GM21529 (cell line): ENCODE data around the gene RAB22A.

Source experiments
- ATAC-seq: cut with Tn5 transposase; IDR thresholded peaks from one replicate; pipeline ENCODE4 v1.9.1; 2021; ENCODE audit not compliant: unreplicated experiment

Gene RAB22A

DNA sequence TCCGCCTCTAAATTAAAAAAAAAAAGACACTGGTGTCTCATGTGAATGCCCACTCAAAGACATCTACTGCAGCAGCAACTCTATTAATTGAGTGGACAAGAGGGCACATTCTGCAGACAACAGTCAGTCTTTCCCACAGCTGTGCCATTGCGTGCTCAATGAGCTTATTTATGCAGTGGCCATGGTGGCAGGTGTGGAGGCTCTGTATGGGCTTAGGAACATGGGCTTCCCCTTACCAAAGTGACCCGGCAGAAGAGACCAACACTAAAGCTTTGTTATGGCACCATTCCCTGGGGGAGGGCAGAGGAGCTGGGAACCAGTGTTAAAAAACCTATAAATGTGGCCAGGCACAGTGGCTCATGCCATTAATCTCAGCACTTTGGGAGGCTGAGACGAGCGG, 75.3 kb downstream of the RAB22A start:
- ATAC-seq = no peak

DNA sequence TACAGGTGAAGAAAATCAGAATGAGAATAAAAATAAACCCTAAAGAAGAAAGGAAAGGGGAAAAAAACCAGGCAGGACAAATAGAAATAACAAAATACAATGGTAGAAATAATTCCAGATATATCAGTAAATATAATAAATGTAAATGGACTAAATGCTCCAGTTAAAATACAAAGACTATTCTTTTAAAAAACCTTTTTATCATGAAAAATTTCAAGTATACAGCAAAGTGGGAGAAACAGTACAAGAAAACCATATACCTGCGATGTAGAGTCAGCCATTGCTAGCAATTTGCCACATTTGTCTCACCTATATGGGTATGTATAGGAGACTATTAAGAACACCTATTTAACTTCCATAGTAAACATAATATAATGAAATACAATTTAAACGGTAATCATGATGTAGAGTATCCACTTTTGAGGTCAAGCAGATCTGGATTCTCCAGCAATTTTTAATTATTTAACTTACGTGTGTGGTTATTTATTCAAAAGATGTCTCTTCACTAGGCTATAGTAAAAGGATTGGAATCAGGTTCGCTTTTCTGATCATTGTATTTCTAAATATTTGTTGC, 78.6 kb downstream of the RAB22A start:
- ATAC-seq = no peak

DNA sequence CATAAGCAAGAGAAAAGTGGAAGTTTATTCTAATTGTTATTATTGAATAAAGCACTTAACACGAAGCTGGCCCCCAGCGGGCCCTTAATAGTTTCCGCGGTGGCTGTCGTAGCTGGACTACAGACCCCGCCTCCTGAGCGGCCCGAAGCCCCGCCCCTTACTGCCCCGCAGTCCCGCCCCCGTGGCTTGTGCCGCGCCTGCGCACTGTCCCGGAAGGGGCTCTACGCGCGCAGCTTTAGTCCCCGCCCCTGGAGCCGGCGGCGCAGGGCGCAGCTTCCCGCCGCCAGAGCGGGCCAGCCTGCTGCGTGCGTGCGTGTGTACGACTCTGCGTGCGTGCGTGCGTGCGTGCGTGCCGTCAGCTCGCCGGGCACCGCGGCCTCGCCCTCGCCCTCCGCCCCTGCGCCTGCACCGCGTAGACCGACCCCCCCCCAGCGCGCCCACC, 79.4 kb downstream of the RAB22A start, which contains the start of gene VAPB:
VAPB (plus strand) TSS at position 348 of the 442 bp plus-strand sequence. CDS start 231 bp downstream, outside the sequence.
- peak; percentile 97 for ATAC-seq

DNA sequence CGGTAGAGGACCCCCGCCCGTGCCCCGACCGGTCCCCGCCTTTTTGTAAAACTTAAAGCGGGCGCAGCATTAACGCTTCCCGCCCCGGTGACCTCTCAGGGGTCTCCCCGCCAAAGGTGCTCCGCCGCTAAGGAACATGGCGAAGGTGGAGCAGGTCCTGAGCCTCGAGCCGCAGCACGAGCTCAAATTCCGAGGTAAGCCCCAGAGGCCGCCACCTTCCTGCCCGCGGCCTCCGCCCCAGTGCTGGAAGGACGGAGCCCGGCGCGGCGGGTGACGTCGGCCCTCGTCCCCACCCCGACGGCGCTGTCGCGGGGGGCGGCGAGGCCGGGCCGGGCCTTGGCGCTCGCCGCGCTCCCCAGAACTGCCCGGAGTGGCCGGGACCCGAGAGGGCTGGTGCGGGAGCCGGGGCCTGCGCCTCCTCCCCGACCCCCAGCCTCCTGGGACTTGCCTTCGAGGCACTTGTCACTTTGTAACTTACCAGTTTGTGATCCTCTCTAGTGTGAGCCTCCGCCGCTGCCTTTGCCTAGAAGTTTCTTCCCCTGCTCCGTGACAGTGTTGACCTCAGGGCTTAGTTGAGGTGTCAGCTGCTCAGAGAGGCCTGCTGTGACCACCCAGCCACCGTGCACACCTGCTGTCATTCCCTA, 79.9 kb downstream of the RAB22A start:
- ATAC-seq = peak; percentile 33

DNA sequence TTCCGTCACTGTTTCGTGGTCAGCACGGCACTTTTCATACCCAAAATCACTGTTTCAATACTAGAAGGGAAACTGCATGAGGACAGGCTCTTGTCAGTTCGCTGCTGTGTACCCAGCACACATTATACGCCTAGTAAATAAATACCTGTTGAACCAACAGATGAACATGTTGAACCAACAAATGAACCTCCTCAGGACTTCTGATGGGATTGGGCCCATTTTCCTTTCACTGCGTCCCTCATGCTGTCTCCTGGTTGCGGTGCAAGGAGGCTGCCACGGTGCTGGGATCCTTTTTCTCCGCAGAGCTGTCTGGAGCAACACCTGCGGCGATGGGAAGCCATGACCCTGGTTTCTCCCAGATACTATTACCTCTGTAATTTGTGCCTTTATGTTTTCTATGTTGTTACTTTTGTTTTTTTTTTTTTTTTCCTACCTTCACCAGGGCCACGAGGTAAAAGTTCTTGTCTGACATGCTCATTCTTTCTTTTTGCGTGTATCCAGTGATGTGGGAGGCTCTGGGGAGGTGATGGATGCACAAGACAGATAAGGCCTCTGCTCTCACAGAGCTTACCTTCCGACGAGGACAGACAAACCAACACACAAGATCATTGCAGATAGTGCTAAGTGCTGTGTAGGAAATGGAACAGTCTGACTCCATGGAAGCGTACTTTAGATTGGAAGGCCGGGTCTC, 80.6 kb downstream of the RAB22A start:
- no peak for ATAC-seq

DNA sequence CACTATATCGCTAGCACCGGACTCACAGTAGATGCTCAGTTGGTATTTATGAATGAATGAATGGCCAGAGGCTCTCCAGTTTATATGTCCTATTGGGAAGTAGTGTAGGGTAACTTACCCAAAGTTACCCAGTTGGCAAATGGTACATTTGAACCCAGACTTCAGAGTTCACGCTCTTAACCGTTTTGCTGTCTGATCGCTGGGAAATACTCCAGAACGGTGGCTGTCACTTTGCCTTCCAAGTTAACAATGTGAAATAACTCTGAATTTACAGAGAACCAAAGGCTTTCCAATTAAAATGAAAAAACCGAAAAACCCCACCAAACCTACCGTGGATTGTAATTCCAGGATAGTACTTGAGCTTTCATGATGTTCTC, 81.1 kb downstream of the RAB22A start:
- no peak for ATAC-seq

DNA sequence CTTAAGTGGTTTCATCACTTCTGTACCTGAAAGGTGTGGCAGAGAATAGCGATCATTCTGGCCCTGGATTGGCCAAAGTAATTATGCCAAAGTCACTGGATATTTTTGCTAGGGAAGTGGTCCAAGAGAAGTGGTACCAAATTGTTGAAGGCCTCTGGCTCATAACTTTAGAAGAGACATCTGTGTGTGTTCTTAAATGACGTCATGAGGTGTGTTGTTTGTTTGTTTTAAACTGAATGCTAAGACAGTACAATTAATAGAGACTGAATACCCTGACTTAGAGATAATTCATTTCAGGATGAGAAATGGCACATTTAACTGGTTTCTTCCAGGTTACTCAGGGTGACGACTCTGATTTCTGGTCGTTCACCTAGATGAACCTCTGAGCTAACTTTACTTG, 82.8 kb downstream of the RAB22A start:
- ATAC-seq = no peak

DNA sequence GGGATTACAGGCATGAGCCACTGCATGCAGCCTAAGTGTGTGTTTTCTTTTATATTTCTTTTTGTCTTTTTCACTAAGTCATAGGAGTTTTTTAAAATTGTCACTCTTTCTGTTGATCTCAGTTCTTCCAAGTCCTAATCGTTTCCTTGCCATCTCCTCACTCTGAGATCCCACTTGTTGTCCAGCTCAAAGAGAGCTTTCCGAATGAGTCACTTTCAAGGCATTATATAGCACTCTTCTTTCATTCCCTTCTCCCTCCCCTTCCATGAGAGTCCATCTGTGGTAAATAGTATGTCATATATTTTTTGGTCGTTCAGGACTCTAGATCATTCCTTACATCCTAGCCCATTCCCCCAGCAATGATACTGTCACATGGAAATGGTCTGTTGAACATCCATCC, 83.8 kb downstream of the RAB22A start:
- ATAC-seq = no peak

DNA sequence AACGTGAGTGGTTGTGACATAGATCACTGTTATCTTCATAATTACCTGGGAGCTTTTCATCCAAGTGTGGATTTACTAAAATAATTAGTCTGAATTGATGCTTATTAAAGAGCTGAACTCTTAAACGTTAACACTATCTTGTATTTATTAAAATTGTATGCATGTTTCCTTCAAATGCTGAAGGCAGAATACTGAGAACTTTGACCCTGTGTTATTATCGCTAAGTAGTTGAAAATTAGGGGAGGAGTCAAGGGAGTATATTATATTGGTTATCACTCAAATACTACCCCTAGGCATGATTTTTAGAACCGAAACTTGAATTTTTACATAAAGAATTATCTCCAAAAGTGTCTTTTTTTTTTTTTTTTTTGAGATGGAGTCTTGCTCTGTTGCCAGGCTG, 85.3 kb downstream of the RAB22A start:
- no peak for ATAC-seq

DNA sequence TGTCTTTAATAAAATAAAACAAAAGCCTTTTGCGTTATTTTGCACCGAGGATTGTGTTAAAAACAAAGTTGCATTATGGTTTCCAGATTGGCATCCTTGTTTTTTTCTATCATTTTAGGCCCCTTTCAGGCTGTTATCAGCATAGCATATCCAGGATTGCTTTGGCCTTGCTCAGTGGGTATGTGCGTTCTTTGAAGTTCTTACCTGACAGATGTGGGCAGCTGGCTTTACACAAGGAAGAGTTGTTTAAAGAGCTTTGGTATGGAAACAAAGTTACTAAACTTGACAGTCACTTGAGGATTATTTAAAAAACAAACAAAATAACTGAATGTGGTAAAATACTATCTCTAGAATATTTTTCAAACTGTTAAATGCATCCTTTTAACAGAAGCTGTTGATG, 86.1 kb downstream of the RAB22A start:
- ATAC-seq = no peak

DNA sequence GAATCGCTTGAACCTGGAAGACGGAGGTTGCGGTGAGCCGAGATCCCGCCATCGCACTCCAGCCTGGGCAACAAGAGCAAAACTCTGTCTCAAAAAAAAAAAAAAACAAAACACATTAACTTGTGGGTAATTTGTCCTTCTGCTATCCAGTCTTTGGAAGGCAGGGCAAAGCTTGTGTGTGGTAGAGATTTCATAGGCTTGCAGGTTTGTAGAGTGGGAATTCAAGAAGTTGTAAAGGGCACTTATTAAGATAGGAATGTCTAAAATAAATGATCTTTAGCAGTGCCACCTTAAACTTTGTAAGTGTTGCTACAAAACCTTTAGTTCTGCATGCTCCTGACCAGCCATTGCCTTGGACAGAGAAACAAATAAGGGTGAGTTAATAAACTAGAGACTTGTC, 87.9 kb downstream of the RAB22A start:
- no peak for ATAC-seq

DNA sequence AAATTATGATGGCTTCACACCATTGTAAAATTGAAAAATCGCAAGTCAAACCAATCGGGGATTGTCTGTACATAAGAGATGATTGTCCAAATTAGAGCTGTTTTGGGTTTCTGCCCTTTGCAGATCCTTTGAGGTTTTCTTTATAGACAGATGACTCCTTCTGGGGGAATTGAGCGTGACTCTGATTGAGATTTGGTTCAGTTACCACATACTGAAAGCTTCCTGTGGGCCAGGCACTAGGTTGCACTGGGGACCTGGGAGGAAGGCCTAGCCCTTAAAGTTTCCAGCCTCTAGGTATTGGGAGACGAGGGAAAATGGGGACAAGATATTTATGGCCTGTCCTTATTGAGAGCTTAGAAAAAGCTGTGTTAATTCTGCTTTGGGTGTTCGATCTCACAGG, 88.7 kb downstream of the RAB22A start:
- no peak for ATAC-seq

DNA sequence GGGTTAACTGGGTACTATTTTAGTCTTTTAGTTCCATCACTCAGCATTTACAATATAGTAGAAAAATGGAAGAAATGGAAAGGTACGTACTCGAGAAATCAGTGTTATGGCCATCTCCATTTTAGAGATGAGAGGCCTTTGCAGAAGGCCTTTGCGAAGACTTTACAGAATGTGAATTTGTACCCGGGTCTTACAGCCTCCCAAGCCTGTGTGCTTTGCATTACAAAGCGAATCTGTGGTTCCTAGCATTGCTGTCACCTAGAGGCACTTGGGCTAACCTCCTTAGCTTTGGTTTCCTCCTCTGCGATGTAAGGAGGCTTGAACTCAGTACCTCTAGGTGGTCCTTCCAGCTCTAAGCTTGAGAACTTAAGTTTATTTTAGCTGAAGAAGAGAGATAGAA, 90.4 kb downstream of the RAB22A start:
- ATAC-seq = no peak

DNA sequence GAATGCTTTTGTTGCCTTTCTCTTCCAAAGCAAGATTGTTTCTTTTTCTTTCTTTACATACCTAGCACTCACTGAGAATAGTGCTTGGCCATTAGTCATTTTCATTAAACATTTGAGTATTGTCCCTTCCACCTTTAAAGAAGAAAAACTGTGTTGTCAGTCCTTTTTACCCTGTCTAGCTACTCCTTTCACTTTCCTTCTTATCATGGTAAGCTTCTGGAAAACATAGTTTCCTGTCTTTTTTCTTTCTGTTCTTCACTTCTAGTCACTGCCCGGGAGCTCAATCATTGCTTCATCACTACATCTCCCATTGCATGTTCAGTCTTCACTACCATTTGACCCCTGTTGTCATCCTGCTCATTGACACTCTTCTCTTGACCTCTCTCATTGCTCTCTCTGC, 91.6 kb downstream of the RAB22A start:
- ATAC-seq = no peak

DNA sequence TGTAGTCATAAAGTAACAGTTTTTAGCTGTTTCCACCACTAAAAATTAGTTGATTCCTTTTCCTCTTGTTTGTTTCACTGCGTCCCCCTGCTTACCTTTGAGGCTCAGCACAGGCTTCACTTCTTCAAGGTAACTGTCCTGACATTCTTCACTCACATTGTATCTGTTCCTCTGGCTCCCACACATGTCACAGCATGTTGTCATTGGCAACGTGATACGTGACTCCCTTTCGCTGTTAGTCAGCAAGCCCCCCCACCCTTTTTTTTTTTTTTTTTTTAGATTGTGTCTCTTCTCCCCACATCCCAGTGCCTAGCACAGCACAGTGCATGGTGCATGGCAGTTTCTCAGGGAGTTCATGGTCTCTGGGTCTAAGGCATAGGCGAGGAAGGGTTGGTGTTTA, 92.8 kb downstream of the RAB22A start:
- ATAC-seq = no peak

DNA sequence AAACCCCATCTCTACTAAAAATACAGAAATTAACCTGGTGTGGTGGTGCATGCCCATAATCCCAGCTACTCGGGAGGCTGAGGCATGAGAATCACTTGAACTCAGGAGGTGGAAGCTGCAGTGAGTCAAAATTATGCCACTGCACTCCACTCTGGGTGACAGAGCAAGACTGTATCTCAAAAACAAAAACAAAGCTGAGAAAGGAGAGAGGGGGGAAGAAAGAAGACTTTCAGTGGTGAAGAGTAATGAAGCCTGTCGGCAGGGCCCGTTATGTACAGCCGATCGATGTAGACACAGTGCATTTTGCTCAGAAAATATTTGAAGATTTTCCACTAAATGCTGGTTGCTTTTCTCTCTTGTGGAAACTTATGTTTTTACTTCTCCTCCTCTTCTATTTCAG, 93.3 kb downstream of the RAB22A start:
- ATAC-seq = peak; percentile 71

DNA sequence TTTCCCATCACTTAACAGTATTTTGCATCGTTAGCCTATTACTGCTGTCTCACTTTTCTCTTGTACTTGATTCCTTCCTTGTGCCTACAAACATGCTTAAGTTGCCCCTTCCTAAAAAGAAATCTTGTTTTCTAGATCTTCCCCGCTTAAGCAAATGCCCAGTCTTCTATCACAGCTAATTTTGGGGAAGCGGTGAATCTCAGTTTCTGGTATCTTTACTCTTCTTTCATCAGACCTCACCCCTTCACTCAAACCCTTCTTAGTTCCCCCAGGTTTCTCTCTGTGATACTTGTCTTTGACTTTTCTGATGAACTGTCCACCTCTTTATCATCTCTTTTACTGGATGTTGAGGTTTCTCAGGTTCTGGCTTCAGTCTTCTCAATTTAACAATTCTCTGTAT, 93.8 kb downstream of the RAB22A start:
- peak; percentile 32 for ATAC-seq

DNA sequence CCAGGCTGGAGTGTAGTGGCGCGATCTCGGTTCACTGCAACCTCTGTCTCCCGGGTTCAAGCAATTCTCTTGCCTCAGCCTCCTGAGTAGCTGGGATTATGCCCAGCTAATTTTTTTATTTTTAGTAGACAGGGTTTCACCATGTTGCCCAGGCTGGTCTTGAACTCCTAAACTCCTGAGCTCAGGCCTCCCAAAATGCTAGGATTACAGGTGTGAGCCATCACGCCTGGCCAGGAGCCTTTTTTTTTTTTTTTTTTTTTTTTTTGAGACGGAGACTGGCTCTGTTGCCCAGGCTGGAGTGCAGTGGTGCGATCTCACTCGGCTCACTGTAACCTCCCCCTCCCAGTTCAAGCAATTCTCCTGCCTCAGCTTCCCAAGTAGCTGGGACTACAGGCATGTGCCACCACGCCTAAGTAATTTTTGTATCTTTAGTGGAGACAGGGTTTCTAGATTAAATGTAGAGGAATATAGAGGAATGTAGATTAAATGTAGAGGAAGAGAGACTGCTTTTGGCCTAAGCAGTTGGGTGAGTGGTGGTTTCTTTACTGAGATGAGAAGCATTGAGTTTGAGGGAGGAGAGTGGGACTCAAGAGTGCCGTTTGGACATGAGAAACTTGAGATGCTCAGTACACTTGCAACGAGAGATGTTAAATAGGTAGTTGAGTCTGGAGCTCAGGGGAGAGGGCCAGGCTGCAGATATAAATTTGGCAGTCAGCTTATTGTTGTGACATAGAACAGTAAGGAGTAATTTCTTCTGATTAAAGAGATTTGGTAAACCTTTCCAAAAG, 96.2 kb downstream of the RAB22A start:
- ATAC-seq = no peak

DNA sequence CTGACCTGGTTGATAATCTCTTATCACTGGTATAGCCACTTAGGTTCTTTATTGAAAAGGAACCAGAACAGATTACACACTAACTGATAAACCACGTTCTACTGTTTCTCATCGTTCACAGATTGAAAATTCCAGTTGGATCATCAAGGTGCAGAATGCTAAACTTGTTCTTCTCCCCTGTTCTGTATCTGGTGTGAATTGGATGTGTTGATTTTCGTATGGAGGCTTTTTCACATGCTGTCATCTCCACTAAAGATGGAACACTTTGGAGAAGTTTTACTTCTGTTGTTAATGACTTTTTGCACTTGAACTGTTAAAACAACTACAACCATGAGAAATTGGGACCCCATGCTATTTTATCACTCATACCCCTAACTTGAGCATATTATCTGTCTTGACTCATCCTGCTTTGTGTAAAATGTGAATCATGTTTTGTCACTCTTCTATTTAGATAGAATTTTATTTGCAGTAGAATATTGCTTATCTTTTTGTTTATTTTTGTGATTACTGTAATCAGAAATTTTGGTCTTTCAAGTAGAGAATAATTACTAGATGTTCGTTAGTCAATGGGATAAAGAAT, 97.0 kb downstream of the RAB22A start:
- ATAC-seq = no peak

DNA sequence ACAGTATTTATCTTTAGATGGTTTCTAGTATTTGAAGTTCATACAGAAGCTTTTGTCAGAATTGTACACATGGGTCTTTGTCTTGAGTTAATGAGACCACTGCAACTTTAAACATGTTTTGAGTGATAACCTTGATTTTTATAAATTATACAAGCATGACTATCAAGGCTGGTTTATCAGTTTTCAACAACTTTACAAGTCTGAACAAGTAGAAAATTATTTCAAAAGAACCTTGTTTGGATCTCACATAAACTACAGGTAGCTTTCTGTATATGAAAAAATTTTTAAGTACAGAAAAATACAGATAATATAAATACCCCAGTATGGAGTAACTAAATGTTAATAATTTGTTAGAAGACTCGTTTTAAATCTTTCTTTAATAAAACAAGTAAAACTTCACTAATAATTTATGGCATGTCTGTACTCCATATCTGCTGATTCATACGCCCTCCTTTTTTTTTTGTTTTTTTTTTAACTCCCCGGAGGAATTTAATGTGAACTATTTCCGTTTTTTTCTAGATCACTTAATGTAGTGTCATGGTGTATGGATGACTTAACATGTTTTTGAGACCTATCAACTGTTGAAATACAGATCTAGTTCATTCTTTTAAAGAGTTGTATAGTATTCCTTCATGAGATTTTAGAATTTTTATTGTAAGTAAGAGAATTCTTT, 97.8 kb downstream of the RAB22A start:
- ATAC-seq = no peak
